H7 (cell line): ENCODE results near the gene C19orf81. TPM values are rescaled to one million over a fixed set of nuclear protein-coding genes. Genes with fewer than 3 reads are reported as not detected.

ENCODE experiments used
- DNase-seq: peaks from one replicate; pipeline ENCODE4 v3.0.0; 2012
- H3K27me3 ChIP-seq: 2 replicates; pipeline ENCODE4 v1.6.0; 2011; ENCODE audit warnings: mild to moderate bottlenecking, low read length; ENCODE audit not compliant: control insufficient read depth, insufficient read depth
- H3K36me3 ChIP-seq: replicated peaks from 2 replicates; pipeline ENCODE4 v1.5.1; 2011; ENCODE audit warnings: low read length; ENCODE audit not compliant: control insufficient read depth, insufficient read depth
- H3K4me3 ChIP-seq: 2 replicates; pipeline ENCODE4 v1.5.1; 2011; ENCODE audit warnings: low read depth, mild to moderate bottlenecking, control low read depth, low read length, moderate library complexity; ENCODE audit not compliant: insufficient read depth
- total RNA-seq: library from RNA; depleted of rRNA; stranded (reverse); fragments of >200 nt; shearing (Covaris generic); gene quantifications from 2 replicates; pipeline ENCODE4 v1.2.3, GENCODE V29; 2014; rRNA removed

C19orf81 gene
- total RNA-seq, 1 experiment from 2014 or later = 7.8 TPM

GRCh38 chr19:50701367-50701985 is 52.2 kb downstream of the C19orf81 start:
- no peak overlapping the region for H3K4me3 ChIP-seq
- H3K36me3 ChIP-seq = no peaks in the 10 kb centered on the region
- no peak for DNase-seq
- peaks cover 39% of the 10 kb centered on the region for H3K27me3 ChIP-seq

- Histone ChIP-seq H3K36me3 (no peaks in the 10 kb centered on the region), H3K4me3 (no peak overlapping the region), H3K27me3 (peaks cover 36% of the 10 kb centered on the region)
- DNase-seq = peak; percentile 63
Observed at GRCh38 chr19:50702158-50702870, 53.1 kb downstream of the C19orf81 start.

- DNase-seq = peak; percentile 80
- H3K27me3 ChIP-seq = peaks cover 27% of the 10 kb centered on the region
Observed at GRCh38 chr19:50702871-50703829, 53.9 kb downstream of the C19orf81 start.

DNA sequence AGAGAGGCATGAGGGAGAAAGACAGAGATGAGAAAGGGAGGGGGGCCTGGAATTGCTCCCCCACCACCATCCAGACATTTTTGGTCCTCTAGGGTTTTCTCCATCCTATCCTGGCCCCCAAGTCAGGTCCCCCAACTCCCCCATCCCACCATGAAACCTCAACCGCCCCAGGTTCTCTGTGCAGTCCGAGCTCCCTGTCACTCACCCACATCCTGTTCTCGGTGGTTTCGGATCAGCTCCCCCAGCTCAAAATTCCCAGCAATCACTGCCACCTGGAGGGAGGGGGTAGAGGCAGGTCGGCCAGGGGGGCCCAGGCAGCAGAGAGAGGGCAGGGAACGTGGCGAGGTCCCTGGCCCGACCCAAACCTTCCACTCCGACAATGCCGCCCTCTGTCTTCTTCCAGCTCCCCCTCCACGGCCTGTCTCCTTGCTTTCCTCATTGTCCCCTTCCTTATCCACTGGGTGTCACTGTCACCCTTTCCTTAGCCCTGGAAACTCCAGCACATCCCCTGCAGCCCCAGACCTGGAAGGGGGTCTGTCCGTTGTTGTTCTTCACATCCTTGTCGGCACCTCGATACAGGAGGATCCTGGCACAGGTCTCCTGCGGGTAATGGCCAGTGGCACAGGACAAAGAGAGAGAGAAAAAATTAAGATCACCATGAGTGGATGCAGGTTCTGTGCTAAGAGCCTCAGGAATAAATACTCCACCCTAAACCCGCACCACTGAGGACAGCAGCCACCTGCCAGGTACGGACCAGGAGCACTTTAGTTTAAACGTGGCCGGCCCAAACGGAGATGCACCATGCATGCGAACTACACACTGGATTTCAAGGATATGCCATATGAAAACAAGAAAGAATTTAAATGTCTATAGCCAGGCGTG is 54.9 kb downstream of the C19orf81 start:
- peaks cover 20% of the 10 kb centered on the region for H3K27me3 ChIP-seq
- H3K36me3 ChIP-seq = no peaks in the 10 kb centered on the region
- no peak overlapping the region for H3K4me3 ChIP-seq
- peak; percentile 82 for DNase-seq

More at GRCh38 chr19:50702871-50703829, 53.9 kb downstream of the C19orf81 start:
- no peaks in the 10 kb centered on the region for H3K36me3 ChIP-seq
- H3K4me3 ChIP-seq = no peak overlapping the region

- H3K36me3 ChIP-seq = no peaks in the 10 kb centered on the region
- peaks cover 12% of the 10 kb centered on the region for H3K27me3 ChIP-seq
- DNase-seq = peak; percentile 91
- H3K4me3 ChIP-seq = no peak overlapping the region
Observed at GRCh38 chr19:50705422-50706019, 56.3 kb downstream of the C19orf81 start.

DNA sequence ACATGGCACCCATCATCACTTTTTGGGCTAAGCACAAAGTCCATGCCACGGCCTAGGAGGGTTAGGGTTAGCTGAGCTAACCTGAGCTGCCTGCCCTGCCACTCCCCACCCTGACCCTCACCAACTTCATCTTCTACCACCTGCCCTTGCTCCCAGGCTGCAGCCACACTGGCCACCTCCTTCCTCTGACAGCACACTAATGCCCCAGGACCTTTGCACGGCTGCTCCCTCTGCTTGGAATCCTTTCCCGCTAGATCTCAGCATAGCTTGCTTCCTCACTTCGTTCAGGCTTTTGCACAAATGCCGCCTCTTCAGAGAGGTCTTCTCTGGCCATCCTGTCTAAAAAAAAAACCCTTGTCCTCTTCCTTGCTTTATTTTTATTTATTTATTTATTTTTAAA is 57.1 kb downstream of the C19orf81 start:
- Histone ChIP-seq H3K4me3 (no peak overlapping the region), H3K27me3 (peaks cover 8% of the 10 kb centered on the region), H3K36me3 (no peaks in the 10 kb centered on the region)
- no peak for DNase-seq

GRCh38 chr19:50708179-50708879 is 59.1 kb downstream of the C19orf81 start:
- Histone ChIP-seq H3K27me3 (peaks cover 4% of the 10 kb centered on the region; the same call in 1 of the 2 replicates), H3K36me3 (no peaks in the 10 kb centered on the region), H3K4me3 (no peak overlapping the region)
- peak; percentile 58 for DNase-seq

Other genes with a start within 250 kb of the C19orf81 start
- 0.81 and 8.8 TPM in 2 replicates for gene SPIB, start 230.5 kb upstream of the C19orf81 start, total RNA-seq
- 0.24 and 0.55 TPM in 2 replicates for gene MYBPC2, start 216.6 kb upstream of the C19orf81 start, total RNA-seq
- gene EMC10, start 172.9 kb upstream of the C19orf81 start, total RNA-seq = 146 and 166 TPM in 2 replicates
- gene GARIN5A, start 172.6 kb upstream of the C19orf81 start, total RNA-seq = 4.5 and 8.1 TPM in 2 replicates
- 4.7 and 4.9 TPM in 2 replicates for gene JOSD2, start 138.3 kb upstream of the C19orf81 start, total RNA-seq
- not detected in 2 replicates for gene ASPDH, start 135.5 kb upstream of the C19orf81 start, total RNA-seq
- gene LRRC4B, start 81.0 kb upstream of the C19orf81 start, total RNA-seq = 2.4 and 3.5 TPM in 2 replicates
- 0.66 and 1.8 TPM in 2 replicates for gene SYT3, start 9.6 kb upstream of the C19orf81 start, total RNA-seq
- 0.35 and 0.67 TPM in 2 replicates for gene SHANK1, start 70.4 kb downstream of the C19orf81 start, total RNA-seq
- gene CLEC11A, start 73.9 kb downstream of the C19orf81 start, total RNA-seq = 4.7 and 7.1 TPM in 2 replicates
- not detected in 2 replicates for gene GPR32, start 121.0 kb downstream of the C19orf81 start, total RNA-seq
- gene ACP4, start 141.0 kb downstream of the C19orf81 start, total RNA-seq = not detected in 2 replicates
- not detected in 2 replicates for gene KLK1, start 174.3 kb downstream of the C19orf81 start, total RNA-seq
- gene KLK15, start 184.1 kb downstream of the C19orf81 start, total RNA-seq = not detected in 2 replicates
- gene KLK3, start 205.5 kb downstream of the C19orf81 start, total RNA-seq = not detected in 2 replicates
- gene KLK2, start 224.0 kb downstream of the C19orf81 start, total RNA-seq = not detected in 2 replicates